ENCODE data around the gene FOXN4. TPM values are rescaled to one million over a fixed set of nuclear protein-coding genes. Genes with fewer than 3 reads are reported as not detected.

FOXN4 gene
- total and polyA plus RNA-seq, 9 of the 15 experiments (the other 6 are each of a cell fraction or from before 2014, with no cell fraction given), result not detected

DNA sequence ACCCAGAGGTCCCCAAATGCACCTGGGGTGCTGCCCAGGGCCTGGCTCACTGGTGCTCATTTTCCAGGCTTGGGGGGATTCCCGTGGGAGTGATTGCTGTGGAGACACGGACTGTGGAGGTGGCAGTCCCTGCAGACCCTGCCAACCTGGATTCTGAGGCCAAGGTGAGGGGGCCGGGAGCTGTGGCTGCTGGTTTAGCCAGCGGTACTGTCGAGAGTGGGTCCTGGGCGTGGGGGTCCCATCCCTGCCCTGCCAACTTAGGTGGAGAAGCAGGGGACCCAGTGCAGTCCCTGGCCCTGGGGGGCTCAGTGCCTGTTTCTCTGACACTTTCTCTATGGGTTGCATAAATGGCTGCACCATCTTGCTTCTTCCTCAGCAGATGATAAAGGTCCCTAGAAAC, 50.9 kb downstream of the FOXN4 start:
- DNase-seq (ENCODE audit: extremely low read depth in 1 of 4, low spot score in 3 of 4), result no peak
- Histone ChIP-seq H3K9ac (ENCODE audit: insufficient read depth in 1 of 2, low read depth in 2 of 2, low read length in 2 of 2) (no peak overlapping the region), H3K27ac (ENCODE audit: extremely low read depth, low read depth, low read length) (no peak overlapping the region), H3K9me1 (ENCODE audit: control insufficient read depth, insufficient read depth, low read length) (peaks cover 5% of the 10 kb centered on the region), H3K4me3 (no peak overlapping the region), H2AFZ (ENCODE audit: low read depth, low read length) (no peak overlapping the region), H4K20me1 (replicated peaks; ENCODE audit: control insufficient read depth, insufficient read depth, low read length) (peaks cover 9% of the 10 kb centered on the region; the same call in 1 of the 2 replicates), H3K79me2 (ENCODE audit: control insufficient read depth, insufficient read depth, low read length) (no peaks in the 10 kb centered on the region), H3K4me1 (replicated peaks in 1 of 2; ENCODE audit: control insufficient read depth in 2 of 2, insufficient read depth in 2 of 2, low read length in 2 of 2) (no peaks in the 10 kb centered on the region), H3K4me2 (ENCODE audit: insufficient read depth, low read length) (no peak overlapping the region), H3K27me3 (ENCODE audit: control insufficient read depth in 2 of 2, insufficient read depth in 2 of 2, low read length in 2 of 2) (peaks cover 4 to 19% of the 10 kb centered on the region in 2 experiments; a peak in 3 of 5 replicates), H3K9me3 (replicated peaks; ENCODE audit: control insufficient read depth, insufficient read depth, low read depth, low read length) (no peaks in the 10 kb centered on the region; the same call in 1 of the 2 replicates), H3K36me3 (ENCODE audit: control insufficient read depth, insufficient read depth, low read length) (no peaks in the 10 kb centered on the region)
- ATAC-seq, result no peak
- in situ Hi-C loops (cut with MboI), result no loop called here
- 1% methylated on average over 6 of the region's 6 CpGs for WGBS (ENCODE audit: insufficient coverage, low coverage, missing lambda C conversion rate)
- FAIRE-seq, result no peak
- intact Hi-C loops (cut with micrococcal nuclease), result loop anchor here (5.0 kb wide), 1 partner anchor 126 kb away; no protein-coding TSS in a partner anchor
- ChIA-PET POLR2A (no interaction called here), CTCF (ENCODE audit: low intra/inter-chr PET ratio) (no interaction called here)
- BruUV-seq (replicated peaks), result no TSS peak
- TF ChIP-seq UBTF (IDR thresholded peaks at IDR 0.05; ENCODE audit: borderline replicate concordance in 1 of 2, low read depth in 2 of 2, low read length in 2 of 2) (no peak), ATF7 (IDR thresholded peaks at IDR 0.05) (no peak), GATAD2B (IDR thresholded peaks at IDR 0.05; ENCODE audit: borderline replicate concordance) (no peak), ZNF124 (CRISPR knock-in tag; IDR thresholded peaks at IDR 0.05) (no peak), ZBTB7A (IDR thresholded peaks at IDR 0.05; ENCODE audit: borderline replicate concordance, control insufficient read depth, low read depth, low read length) (no peak), BHLHE40 (IDR thresholded peaks at IDR 0.05; ENCODE audit: low read length) (no peak), ZBTB26 (CRISPR knock-in tag; IDR thresholded peaks at IDR 0.05) (no peak), ZNF644 (tag; IDR thresholded peaks at IDR 0.05; ENCODE audit: low read depth) (no peak), ZNF57 (CRISPR knock-in tag; IDR thresholded peaks at IDR 0.05) (no peak), ZNF583 (CRISPR knock-in tag; IDR thresholded peaks at IDR 0.05) (no peak), NCOA2 (IDR thresholded peaks at IDR 0.05; ENCODE audit: partially characterized antibody in 2 of 2) (no peak), PHB (CRISPR knock-in tag; IDR thresholded peaks at IDR 0.05) (no peak), IRF1 (CRISPR knock-in tag; IDR thresholded peaks at IDR 0.05; ENCODE audit: borderline replicate concordance) (no peak), MBD2 (IDR thresholded peaks at IDR 0.05; ENCODE audit: borderline replicate concordance, low read depth) (no peak), CBX1 (IDR thresholded peaks at IDR 0.05; ENCODE audit: low read depth) (no peak), MTA2 (IDR thresholded peaks at IDR 0.05; ENCODE audit: low read depth) (no peak)
- TF ChIP-seq, protein P1, sequence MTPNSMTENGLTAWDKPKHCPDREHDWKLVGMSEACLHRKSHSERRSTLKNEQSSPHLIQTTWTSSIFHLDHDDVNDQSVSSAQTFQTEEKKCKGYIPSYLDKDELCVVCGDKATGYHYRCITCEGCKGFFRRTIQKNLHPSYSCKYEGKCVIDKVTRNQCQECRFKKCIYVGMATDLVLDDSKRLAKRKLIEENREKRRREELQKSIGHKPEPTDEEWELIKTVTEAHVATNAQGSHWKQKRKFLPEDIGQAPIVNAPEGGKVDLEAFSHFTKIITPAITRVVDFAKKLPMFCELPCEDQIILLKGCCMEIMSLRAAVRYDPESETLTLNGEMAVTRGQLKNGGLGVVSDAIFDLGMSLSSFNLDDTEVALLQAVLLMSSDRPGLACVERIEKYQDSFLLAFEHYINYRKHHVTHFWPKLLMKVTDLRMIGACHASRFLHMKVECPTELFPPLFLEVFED (CRISPR knock-in tag; conservative IDR thresholded peaks at IDR 0.05), result no peak
- TF ChIP-seq, protein P2, sequence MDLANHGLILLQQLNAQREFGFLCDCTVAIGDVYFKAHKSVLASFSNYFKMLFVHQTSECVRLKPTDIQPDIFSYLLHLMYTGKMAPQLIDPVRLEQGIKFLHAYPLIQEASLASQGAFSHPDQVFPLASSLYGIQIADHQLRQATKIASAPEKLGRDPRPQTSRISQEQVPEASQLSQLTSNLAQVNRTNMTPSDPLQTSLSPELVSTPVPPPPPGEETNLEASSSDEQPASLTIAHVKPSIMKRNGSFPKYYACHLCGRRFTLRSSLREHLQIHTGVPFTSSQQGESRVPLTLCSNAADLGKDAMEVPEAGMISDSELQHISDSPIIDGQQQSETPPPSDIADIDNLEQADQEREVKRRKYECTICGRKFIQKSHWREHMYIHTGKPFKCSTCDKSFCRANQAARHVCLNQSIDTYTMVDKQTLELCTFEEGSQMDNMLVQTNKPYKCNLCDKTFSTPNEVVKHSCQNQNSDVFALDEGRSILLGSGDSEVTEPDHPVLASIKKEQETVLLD (IDR thresholded peaks at IDR 0.05), result no peak
